ENCODE results near the gene ARFGAP2.

The ARFGAP2 gene

GRCh38 chr11:47186700-47187695 is 10.3 kb upstream of the ARFGAP2 start:
- DNase-seq: peak; percentile 46

DNA sequence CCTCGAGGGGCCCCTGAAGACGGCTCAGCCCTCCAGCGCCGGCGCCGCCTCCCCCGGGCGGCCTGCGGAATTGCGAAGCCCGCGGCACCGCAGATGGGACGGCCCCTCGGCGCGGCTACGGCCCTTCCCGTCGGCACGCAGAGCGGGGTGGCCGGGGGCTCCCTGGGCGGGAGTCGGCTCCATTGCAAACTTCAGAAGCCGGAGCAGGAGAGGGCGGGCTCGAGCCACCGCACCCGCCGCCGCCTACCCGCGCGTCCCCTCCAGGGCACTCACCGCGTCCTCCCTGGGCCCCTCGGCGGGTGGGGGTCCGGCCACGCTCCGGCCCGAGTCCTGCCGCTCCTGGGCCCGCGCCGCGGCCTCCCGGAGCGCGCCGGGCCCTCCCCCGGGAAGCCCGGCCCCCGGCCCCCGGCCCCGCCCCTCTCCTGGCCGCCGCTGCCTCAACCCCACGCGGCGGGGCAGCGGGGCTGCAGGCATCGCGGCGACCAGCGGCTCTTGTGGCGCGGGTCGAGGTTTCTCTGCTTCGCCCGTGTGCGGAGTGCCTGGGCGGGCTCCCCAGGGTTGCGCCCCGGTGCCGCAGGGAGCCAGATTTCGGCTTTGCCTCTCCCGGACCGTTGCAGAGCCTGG is 9.5 kb upstream of the ARFGAP2 start, which contains the start of gene PACSIN3:
PACSIN3 (minus strand) TSS at position 359 of the 624 bp plus-strand sequence. CDS start 3,707 bp downstream, outside the sequence.
- DNase-seq: no peak

DNA sequence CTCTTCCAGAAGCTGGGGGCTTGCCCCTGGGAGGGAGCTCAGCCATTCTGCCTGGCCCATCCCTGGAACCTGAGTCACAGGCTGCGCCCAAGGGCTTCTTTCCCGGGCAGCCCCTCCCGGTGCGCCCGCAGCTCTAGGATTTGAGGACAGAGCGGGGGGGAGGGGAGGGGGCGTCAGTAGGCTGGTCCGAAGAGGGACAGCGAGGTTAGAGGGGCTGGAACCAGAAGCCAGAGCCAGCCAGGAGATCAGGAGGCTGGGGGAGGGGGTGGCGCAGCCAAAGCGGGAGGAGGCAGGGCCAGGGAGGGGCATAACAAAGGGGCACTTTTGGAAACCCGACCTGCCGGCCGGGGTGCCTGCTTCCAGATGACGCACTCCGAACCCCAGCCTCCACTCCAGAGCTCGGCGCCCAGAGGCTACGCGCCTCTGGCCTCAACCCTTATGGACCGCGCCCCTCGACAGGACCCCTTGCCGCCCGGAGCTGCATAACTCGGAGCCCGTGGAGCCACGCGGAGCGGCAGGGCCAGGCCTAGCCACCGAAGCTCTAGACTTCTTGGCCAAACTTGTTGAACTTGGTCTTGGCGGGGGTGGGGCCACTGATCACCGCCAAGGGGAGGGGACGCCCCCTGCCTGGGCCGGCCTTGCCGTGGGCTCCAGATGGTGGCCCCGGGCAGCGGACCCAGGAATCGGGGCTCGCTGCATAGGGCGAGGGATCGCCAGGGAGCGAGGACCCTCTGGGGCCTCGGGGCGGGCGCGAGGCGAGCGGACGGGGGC is 8.8 kb upstream of the ARFGAP2 start:
- DNase-seq: no peak

DNA sequence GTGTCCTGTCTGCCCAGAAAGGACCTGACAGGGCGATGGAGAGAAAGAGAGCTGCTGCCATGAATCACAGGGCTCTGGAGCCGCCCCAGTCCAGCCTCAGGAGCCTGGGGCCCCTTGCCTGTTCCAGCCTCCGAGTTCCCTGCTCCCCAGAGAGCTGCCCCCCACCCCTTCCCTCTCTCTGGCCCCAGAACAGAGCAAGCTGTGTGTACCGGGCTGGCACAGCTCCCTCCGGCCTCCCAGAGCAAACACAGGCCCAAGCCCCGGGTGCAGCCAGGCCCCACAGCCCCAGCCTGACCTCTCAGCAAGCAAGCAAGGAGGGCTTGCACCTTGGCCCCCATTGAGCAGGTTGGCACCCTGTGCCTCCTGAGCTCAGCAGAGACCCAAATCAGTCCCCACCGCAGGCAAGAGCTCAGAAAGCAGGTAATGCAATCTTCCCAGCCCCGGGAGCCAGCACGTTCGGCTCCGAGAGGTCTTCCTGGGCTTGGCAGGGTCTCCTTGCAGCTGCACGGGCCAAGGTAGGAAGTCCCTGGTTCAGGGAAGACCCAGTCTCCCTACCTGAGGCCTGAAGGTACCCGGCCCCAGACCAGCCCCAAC is 8.1 kb upstream of the ARFGAP2 start:
- DNase-seq: no peak

GRCh38 chr11:47183969-47184368 is 7.3 kb upstream of the ARFGAP2 start:
- DNase-seq: no peak

GRCh38 chr11:47183031-47183856 is 6.6 kb upstream of the ARFGAP2 start:
- DNase-seq: no peak

- DNase-seq: no peak
Observed at GRCh38 chr11:47182380-47182779, 5.7 kb upstream of the ARFGAP2 start.

- no peak for DNase-seq
Observed at GRCh38 chr11:47181271-47181670, 4.6 kb upstream of the ARFGAP2 start.

GRCh38 chr11:47180006-47180787 is 3.5 kb upstream of the ARFGAP2 start:
- DNase-seq: no peak

GRCh38 chr11:47179655-47179991 is 2.9 kb upstream of the ARFGAP2 start:
- peak; percentile 4 for DNase-seq

DNA sequence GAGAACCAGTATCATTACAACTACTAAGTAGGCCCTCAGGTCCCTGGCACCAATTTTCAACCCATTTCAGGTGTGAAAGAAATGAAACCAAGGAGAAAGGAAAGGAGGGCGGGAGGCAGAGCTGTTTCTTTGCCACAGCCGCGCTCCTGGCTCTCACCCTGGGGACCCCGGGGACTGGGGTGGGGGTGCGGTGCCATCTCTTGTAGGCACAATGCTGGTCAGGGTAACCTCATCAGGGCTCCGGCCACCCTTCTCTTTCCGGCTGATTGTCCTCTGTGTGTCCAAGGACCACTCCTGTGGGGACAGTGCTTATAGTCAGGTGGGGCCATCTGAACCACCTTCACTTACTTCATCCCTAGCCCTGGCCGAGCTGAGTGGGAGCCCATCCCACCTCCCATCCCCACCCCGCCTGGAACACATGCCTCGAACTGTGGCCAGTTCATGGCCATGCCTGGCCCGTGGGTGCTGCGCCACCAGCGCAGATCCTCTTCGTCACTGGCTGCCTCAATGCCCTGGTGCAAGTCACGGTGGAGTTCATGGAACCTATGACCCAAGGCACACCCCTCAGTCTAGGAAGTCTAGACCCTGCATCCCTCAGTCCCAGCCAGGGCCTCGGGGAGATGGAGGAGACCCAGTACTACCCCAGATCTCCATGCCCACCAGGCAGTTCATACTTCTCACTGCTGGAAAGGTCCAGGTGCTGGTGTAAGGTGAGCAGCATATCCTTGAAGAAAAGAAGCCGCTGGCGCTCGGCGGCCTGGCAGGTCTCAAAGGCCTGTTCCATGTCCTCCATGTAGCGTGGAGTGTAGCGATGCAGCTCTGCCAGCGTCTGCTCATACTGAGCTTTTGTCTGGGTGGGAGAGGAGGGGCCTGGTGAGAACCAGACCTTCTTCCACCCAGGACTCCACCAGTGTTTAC is 2.3 kb upstream of the ARFGAP2 start:
- DNase-seq: no peak

- no peak for DNase-seq
Observed at GRCh38 chr11:47178316-47178715, 1.6 kb upstream of the ARFGAP2 start.

- no peak for DNase-seq
Observed at GRCh38 chr11:47177846-47178245, 1.2 kb upstream of the ARFGAP2 start.

DNA sequence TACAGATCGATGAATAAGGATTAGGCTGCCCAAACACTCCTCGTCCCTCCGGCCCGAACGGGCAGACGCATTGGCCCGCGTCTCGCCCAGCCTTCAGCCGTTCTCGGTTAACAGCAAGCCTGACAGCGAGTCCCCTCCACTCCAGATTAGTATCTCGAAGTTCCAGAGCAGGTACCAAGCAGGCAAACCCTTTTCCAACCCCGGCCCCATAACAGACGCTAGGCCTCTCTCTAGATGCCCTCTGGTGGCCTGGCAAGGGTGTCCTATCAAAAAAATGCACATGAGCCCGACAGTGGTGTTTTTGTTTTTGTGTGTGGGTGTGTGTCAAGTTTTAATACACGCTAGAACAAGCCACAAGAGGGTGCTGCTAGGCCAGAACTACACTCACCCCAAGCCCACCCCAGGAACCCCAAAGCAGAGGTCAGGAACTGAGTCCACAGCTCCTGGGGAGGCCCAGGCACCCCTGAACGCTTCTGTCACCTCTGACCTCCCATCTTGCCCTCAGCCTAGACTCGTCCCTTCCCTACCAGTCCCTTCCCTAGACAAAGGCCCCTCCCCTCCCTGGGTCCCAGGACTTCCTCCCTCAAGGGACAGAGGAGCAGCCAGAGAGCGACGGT is 658 bp upstream of the ARFGAP2 start:
- peak; percentile 60 for DNase-seq

GRCh38 chr11:47175746-47176327 is 842 bp downstream of the ARFGAP2 start:
- no peak for DNase-seq

DNA sequence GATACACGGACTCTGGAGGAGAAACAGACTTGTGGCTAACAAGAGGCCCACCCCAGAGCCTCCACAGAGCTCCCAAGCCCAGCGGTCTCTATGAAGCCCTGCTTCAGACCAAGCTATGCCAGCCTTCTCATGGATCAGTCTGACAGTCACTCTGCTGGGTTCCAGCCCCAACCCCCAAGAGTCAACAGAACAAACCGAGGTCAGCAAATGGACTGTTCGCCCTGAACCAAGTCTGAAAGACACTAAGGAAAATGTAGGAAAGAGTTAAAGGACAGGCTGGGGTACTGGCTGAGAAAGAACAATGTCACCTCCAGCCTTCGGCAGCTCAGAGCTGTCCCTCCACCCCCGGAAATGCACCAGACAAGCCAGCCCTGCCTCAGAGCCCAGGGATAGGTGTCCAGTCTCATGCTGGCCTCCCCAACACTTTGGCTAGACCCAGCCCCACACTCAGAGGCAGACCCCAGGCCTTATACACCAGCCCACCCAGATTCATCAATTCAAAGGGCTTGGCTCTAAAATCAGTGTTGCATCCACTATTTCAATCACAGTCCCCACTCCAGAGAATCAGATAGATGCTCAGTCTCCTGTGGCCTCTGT is 3.8 kb downstream of the ARFGAP2 start:
- DNase-seq: no peak

- DNase-seq: no peak
Observed at GRCh38 chr11:47171856-47172255, 4.8 kb downstream of the ARFGAP2 start.

DNA sequence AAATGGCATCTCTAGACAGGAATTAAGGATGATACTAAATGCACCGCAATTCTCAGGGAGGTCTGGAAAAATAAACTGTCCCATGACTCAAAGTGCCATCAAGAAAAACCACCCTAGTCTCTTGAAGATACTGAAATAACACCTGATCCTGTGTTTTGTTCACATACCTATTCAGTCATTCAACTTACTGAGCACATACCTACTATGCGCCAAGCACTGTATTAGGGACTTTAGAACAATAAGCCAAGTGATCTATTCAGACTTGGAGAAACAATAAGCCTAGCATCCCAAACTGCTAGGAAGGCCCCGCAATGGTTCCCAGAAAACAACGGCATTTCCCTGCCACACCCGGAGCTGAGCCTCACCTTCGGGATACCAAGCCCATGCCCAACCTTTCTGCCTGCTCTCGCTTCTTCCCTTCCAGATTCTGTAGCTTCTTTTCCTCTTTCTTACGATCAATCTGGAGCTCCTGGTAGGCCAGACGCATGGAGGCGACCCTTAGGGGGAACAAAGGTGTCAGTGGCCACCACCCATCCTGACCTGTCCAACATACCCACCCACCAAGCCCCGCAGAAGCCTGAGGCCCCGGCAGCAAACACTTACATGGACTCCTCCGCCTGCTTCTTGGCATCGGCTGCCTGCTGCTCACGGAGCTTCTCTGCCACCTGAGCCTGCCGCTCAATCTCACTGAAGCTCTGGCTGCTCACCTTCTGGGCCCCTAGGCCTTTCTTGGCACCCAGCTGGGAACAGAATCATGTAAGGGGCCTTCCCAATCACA is 5.4 kb downstream of the ARFGAP2 start:
- DNase-seq: no peak

Measured in NCI-H1694 treated with DMSO at 0.1 percent for 48 hours (cell line).